Panc1 (cell line): ENCODE measurements around the gene HSD17B11.

ENCODE experiments used
- CTCF ChIP-seq: fragments of 450-650 bp; IDR thresholded peaks from 2 replicates; pipeline ENCODE4 v1.5.1; 2017; ENCODE audit warnings: mild to moderate bottlenecking
- POLR2AphosphoS5 ChIP-seq: IDR thresholded peaks from 2 replicates; pipeline ENCODE4 v1.6.1; 2012; ENCODE audit warnings: mild to moderate bottlenecking, low read depth, low read length, moderate library complexity
- REST ChIP-seq, 2 experiments: IDR thresholded peaks; 2 replicates each; pipeline ENCODE4 v1.6.1; 2011 to 2012; ENCODE audit warnings: low read depth in 2 of 2, control low read depth in 1 of 2, low read length in 1 of 2, mild to moderate bottlenecking in 1 of 2, moderate library complexity in 1 of 2; ENCODE audit not compliant: insufficient read depth in 1 of 2
- SIN3A ChIP-seq: IDR thresholded peaks from 2 replicates; pipeline ENCODE4 v1.6.1; 2012; ENCODE audit warnings: low read depth, mild to moderate bottlenecking, low read length, moderate library complexity, borderline replicate concordance; ENCODE audit not compliant: insufficient read depth
- TCF7L2 ChIP-seq: IDR thresholded peaks from 2 replicates; pipeline ENCODE4 v1.6.1; 2011; ENCODE audit warnings: mild to moderate bottlenecking, low read depth, low read length, inconsistent platforms

- TF ChIP-seq CTCF: no peak
- no peak for TF ChIP-seq POLR2AphosphoS5
- TF ChIP-seq SIN3A: no peak
- TF ChIP-seq REST (IDR thresholded peaks at IDR 0.05; ENCODE audit: insufficient read depth in 1 of 2, low read depth in 2 of 2, low read length in 1 of 2): no peak
- TF ChIP-seq TCF7L2: no peak
Observed at GRCh38 chr4:87425711-87426110, 34.7 kb upstream of the HSD17B11 start.
